ENCODE measurements around the gene SIGLEC1.

SIGLEC1 gene

GRCh38 chr20:3672547-3673171, 39.7 kb downstream of the SIGLEC1 start:
- DNase-seq = no peak

GRCh38 chr20:3671986-3672546, 40.3 kb downstream of the SIGLEC1 start:
- no peak for DNase-seq

More at GRCh38 chr20:3672547-3673171, 39.7 kb downstream of the SIGLEC1 start:
- intact Hi-C loops (cut with DNase I) = no loop called here

GRCh38 chr20:3670945-3671344, 41.5 kb downstream of the SIGLEC1 start:
- DNase-seq = no peak
- intact Hi-C loops (cut with DNase I) = no loop called here

More at GRCh38 chr20:3671986-3672546, 40.3 kb downstream of the SIGLEC1 start:
- intact Hi-C loops (cut with DNase I) = no loop called here

- intact Hi-C loops (cut with DNase I) = no loop called here
Observed at GRCh38 chr20:3670511-3670910, 41.9 kb downstream of the SIGLEC1 start.

GRCh38 chr20:3669710-3670367, 42.6 kb downstream of the SIGLEC1 start:
- intact Hi-C loops (cut with DNase I) = no loop called here

More at GRCh38 chr20:3670511-3670910, 41.9 kb downstream of the SIGLEC1 start:
- DNase-seq = no peak

GRCh38 chr20:3667434-3668037, 44.9 kb downstream of the SIGLEC1 start:
- intact Hi-C loops (cut with DNase I) = no loop called here
- no peak for DNase-seq

More at GRCh38 chr20:3669710-3670367, 42.6 kb downstream of the SIGLEC1 start:
- no peak for DNase-seq

- DNase-seq = no peak
- intact Hi-C loops (cut with DNase I) = no loop called here
Observed at GRCh38 chr20:3663858-3664257, 48.5 kb downstream of the SIGLEC1 start.

GRCh38 chr20:3663031-3663701, 49.2 kb downstream of the SIGLEC1 start, which contains the start of gene GFRA4:
TSS of gene GFRA4 (minus strand) at chr20:3663399. CDS start at chr20:3663399, 0 bp downstream.
- DNase-seq = no peak
- intact Hi-C loops (cut with DNase I) = no loop called here
